PC-9 (cell line): ENCODE results near the gene TRMT13.

Experiments used
- CTCF ChIP-seq: fragments of 200-600 bp; sonication (generic); conservative IDR thresholded peaks from 2 replicates; pipeline ENCODE4 v1.6.1; 2017; ENCODE audit warnings: mixed run types, antibody characterized with exemption, mild to moderate bottlenecking, moderate library complexity
- EZH2 ChIP-seq: fragments of 200-600 bp; sonication (generic); IDR thresholded peaks from 2 replicates; pipeline ENCODE4 v1.8.0; 2017; ENCODE audit warnings: antibody characterized with exemption, low read depth

- no peak for TF ChIP-seq CTCF
- no peak for TF ChIP-seq EZH2
Measured at GRCh38 chr1:100168051-100168450, 35.1 kb downstream of the TRMT13 start.
